IgD-negative memory B cell (primary cell): ENCODE measurements around the gene LAPTM5. TPM values are rescaled to one million over a fixed set of nuclear protein-coding genes. Genes with fewer than 3 reads are reported as not detected.

Experiments used
- H3K27ac Mint-ChIP-seq, 3 donors: one replicate each; pipeline ENCODE4 v1.8.0; 2020 to 2022; ENCODE audit warnings: mild to moderate bottlenecking in 3 of 3, mixed read lengths in 3 of 3, moderate library complexity in 1 of 3
- H3K27me3 Mint-ChIP-seq: one replicate; pipeline ENCODE4 v1.8.0; 2021; ENCODE audit warnings: mixed read lengths
- H3K36me3 Mint-ChIP-seq: one replicate; pipeline ENCODE4 v1.8.0; 2020; ENCODE audit warnings: mild to moderate bottlenecking, mixed read lengths
- H3K4me1 Mint-ChIP-seq, 3 donors: one replicate each; pipeline ENCODE4 v1.8.0; 2020 to 2022; ENCODE audit warnings: mixed read lengths in 3 of 3, mild to moderate bottlenecking in 1 of 3
- H3K4me3 Mint-ChIP-seq, 4 donors: one replicate each; pipeline ENCODE4 v1.8.0; 2020 to 2022; ENCODE audit warnings: mild to moderate bottlenecking in 4 of 4, mixed read lengths in 4 of 4, moderate library complexity in 3 of 4
- H3K9me3 Mint-ChIP-seq, 3 donors: one replicate each; pipeline ENCODE4 v1.8.0; 2020 to 2021; ENCODE audit warnings: mixed read lengths in 3 of 3, mild to moderate bottlenecking in 1 of 3
- polyA plus RNA-seq: library from polyadenylated mRNA; unstranded; fragments of 300-500 nt; fragmentation: Illumina TruSeq; gene quantifications from one replicate; pipeline ENCODE4 v1.2.3, GENCODE V29; 2021

The LAPTM5 gene
- polyA plus RNA-seq, 1 donor from 2014 or later = 1,002 TPM

DNA sequence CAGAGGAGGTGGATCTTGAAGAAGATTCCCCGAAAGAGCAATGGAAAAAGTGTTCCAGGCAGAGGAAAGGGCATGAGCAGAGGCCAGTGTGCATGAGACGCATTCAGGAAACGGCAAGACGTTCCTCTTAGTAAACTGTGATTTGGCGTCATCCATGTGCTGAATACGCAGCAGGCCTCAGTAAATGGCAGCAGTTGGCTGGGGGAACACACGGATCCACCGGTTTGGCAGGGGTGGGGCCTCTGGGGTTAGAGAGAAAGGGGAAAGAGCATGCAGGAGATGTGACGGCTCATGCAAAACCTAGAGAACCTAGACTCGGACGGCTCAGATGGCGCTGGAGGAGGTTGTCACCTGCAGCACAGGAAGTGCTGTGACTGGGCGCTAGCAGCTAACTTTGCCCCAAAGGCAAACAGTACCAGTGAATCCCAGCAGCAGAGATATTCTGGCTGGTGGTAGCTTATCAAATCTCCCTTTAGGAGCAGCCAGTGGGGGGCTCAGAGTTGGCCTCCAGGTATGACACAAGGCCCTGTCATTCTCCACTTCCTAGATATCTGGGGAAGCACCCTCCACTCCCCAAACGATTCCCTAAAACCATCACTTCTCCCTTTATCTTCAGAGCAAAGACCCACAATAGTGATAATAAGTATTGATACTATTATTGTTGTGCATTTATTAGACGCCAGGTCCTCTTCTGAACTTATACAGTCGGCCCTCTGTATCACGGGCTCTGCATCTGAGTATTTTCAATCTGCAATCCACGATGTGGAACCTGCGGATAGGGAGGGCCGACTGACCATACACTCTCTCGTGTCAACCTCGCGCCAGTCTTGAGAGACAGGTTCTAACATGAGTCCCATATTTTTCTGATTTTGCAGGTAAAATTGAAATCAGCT is 7.6 kb downstream of the LAPTM5 start:
- Mint-ChIP-seq H3K27me3 (no peaks in the 10 kb centered on the region), H3K9me3 (no peaks in the 10 kb centered on the region), H3K36me3 (peaks cover 19% of the 10 kb centered on the region), H3K27ac (peak overlapping the region; percentile 92 to 99 (median 97)), H3K4me1 (peaks cover 58 to 84% (median 82%) of the 10 kb centered on the region in 3 donors), H3K4me3 (peak overlapping the region; percentile 91 to 100 (median 96))

DNA sequence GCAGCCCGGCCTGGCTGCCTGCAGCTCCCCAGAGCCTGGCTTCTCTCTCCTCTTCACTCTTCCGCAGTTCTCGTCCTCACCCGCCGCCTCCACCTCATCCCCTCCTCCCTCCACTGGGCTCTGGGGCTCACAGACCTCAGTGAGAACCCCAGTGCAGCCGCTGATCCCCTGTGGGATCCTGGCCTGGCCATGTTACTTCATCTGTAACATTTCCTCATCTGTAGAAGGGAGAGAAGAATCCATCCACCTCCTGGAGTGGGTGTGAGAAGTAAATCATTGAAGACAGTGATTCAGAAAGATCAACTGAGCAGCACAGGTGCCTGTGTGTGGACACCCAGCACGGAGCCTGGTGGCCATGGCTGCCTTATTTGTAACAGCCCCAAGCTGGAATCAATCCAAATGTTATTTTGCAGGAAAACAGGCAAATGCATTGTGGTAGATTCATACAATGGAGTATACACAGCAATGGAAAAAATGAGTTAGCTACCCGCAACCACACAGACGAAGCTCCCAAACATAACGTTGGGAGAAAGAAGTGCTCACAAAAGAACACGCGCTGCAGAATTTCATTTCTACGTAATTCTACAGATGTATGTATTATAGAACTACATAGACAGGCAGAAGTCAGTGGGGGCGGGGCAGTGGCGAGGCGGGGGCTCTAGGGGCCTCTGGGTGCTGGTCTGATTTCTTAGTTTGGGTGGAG is 8.7 kb downstream of the LAPTM5 start:
- Mint-ChIP-seq H3K9me3 (no peaks in the 10 kb centered on the region), H3K4me3 (peak overlapping the region; percentile 91 to 100 (median 96)), H3K27me3 (no peaks in the 10 kb centered on the region), H3K36me3 (peaks cover 19% of the 10 kb centered on the region), H3K4me1 (peaks cover 64 to 90% (median 88%) of the 10 kb centered on the region in 3 donors), H3K27ac (peak overlapping the region; percentile 92 to 98 (median 97))

DNA sequence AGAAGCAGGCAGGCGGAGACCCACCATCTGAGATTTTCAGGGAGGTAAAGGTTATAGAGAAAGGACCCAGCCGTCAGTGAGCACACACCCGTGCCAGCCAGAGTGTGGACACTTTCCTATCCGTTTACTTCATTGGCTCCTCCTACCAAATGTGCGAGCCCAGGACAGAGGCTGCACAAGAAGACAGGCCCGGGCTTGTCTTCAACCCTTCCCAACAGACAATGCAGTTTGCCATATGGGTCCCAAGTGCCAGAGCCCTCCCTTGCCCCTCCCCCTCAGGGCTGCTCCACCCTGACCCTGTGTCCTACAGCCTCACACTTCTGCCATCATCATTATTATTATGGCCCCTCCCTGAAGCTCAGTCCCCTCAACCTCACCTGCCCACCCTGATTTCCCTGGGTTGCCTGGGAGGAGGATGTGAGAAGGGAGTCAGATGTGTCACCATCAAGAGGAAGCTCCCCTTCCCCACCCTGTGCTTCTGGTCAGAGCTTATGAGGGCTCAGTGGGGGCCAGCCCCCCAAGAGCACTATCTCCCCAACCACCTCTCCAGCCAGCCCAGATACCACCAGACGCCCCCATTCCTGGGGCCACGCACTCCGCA is 9.4 kb downstream of the LAPTM5 start:
- H3K27ac Mint-ChIP-seq = peak overlapping the region; percentile 92 to 98 (median 97)
- peak overlapping the region; percentile 91 to 100 (median 96) for H3K4me3 Mint-ChIP-seq
- H3K27me3 Mint-ChIP-seq = no peaks in the 10 kb centered on the region
- peaks cover 65 to 89% (median 89%) of the 10 kb centered on the region in 3 donors for H3K4me1 Mint-ChIP-seq
- no peaks in the 10 kb centered on the region for H3K9me3 Mint-ChIP-seq
- peaks cover 21% of the 10 kb centered on the region for H3K36me3 Mint-ChIP-seq

DNA sequence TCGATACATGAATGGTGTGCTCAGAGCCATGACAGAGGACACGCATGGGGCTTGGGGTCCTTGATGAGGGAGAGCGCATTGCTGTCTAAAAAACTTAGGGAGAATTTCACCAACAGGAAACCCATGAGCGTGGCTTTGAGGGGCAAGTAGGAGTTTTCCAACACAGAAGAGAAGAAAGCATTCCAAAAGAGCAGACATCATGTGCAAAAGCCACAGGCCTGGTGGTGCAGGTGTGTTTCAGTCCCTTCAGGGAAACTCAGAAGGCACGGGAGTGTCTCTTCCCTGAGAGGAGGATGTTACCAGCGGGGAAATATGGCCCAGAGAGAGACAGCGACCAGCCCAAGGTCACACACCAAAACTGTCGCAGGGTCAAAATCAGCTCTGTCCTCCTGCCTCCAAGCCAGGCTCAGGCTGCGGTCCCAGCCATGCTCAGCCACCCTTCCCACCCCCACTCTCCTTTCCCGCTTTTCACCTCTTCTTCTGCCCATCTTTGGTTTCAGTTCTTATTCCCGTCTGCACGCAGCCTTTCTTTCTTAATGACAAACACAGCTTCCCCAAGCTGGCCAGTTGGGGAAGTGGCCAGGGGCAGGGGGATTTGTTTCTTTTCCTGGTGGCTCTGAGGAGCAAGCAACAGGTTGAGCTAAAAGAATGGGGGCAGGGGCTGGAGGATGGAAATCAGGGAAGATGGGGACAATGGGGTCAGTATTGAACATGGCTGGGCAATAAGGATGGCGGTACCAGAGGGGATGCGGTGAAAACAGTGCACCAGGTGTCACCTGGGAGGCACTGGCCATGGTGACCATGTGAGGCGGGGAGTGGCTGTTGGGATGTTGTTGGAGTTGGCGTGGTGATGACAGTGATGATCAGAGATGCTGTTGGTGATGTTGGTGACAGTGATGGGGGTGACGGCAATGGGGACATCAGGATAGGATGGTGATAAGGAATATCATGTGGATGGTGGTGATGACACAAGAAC is 10.3 kb downstream of the LAPTM5 start:
- peaks cover 19% of the 10 kb centered on the region for H3K36me3 Mint-ChIP-seq
- no peaks in the 10 kb centered on the region for H3K27me3 Mint-ChIP-seq
- no peaks in the 10 kb centered on the region for H3K9me3 Mint-ChIP-seq
- peak overlapping the region; percentile 92 to 98 (median 97) for H3K27ac Mint-ChIP-seq
- peaks cover 66 to 91% (median 90%) of the 10 kb centered on the region in 3 donors for H3K4me1 Mint-ChIP-seq
- H3K4me3 Mint-ChIP-seq = peak overlapping the region; percentile 91 to 100 (median 96)

GRCh38 chr1:30746212-30747032 is 11.2 kb downstream of the LAPTM5 start:
- H3K4me3 Mint-ChIP-seq = peak overlapping the region; percentile 75 to 100 (median 93)
- H3K27me3 Mint-ChIP-seq = no peaks in the 10 kb centered on the region
- peak overlapping the region; percentile 92 to 98 (median 97) for H3K27ac Mint-ChIP-seq
- H3K36me3 Mint-ChIP-seq = peaks cover 20% of the 10 kb centered on the region
- peaks cover 71 to 92% (median 89%) of the 10 kb centered on the region in 3 donors for H3K4me1 Mint-ChIP-seq
- no peaks in the 10 kb centered on the region for H3K9me3 Mint-ChIP-seq

- no peaks in the 10 kb centered on the region for H3K9me3 Mint-ChIP-seq
- H3K27me3 Mint-ChIP-seq = no peaks in the 10 kb centered on the region
- peak overlapping the region; percentile 92 to 98 (median 97) for H3K27ac Mint-ChIP-seq
- H3K4me1 Mint-ChIP-seq = peaks cover 73 to 94% (median 89%) of the 10 kb centered on the region in 3 donors
- H3K36me3 Mint-ChIP-seq = peaks cover 26% of the 10 kb centered on the region
- H3K4me3 Mint-ChIP-seq = peak overlapping the region; percentile 75 to 91 (median 89)
Measured at GRCh38 chr1:30745834-30746208, 11.8 kb downstream of the LAPTM5 start.

DNA sequence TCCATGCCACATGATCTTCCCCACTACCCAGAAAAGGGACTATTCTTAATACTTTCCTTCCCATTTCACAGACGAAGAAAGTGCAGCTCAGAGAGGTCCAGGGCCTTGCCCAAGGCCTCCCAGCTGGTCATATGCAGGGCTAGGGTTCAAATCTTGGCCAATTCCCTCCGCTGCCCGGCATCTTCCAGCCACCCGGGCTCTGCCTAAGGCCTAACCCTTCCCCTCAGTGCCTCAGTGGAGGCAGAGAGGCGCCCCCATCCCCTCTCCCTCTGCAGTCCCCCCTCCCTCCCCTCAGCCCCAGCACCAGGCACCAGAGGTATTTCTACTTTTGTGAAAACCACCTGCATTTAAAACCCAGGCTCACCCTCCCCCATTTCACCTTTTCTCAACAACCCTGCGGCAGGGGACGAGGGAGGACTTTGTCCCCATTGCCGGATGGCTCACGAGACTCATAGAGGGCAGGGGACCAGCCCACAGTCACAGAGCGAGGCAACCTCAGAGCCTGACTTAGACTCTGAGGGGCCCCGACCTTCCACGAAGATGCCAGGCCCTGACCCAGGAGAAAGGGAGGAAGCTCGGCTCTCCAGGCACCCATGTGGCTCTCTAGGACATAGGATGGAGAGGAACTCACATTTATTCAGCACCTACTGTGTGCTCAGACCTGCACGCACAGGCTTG is 12.3 kb downstream of the LAPTM5 start:
- Mint-ChIP-seq H3K4me1 (peaks cover 73 to 93% (median 88%) of the 10 kb centered on the region in 3 donors), H3K36me3 (peaks cover 26% of the 10 kb centered on the region), H3K9me3 (no peaks in the 10 kb centered on the region), H3K4me3 (peak overlapping the region; percentile 75 to 91 (median 89)), H3K27ac (peak overlapping the region; percentile 92 to 98 (median 97)), H3K27me3 (no peaks in the 10 kb centered on the region)

- H3K4me1 Mint-ChIP-seq = peaks cover 62 to 91% (median 79%) of the 10 kb centered on the region in 3 donors
- H3K9me3 Mint-ChIP-seq = no peaks in the 10 kb centered on the region
- H3K27ac Mint-ChIP-seq = peak overlapping the region; percentile 92 to 98 (median 97)
- H3K36me3 Mint-ChIP-seq = peaks cover 26% of the 10 kb centered on the region
- no peaks in the 10 kb centered on the region for H3K27me3 Mint-ChIP-seq
- peak overlapping the region; percentile 74 to 91 (median 89) for H3K4me3 Mint-ChIP-seq
Measured at GRCh38 chr1:30744060-30744756, 13.4 kb downstream of the LAPTM5 start.

DNA sequence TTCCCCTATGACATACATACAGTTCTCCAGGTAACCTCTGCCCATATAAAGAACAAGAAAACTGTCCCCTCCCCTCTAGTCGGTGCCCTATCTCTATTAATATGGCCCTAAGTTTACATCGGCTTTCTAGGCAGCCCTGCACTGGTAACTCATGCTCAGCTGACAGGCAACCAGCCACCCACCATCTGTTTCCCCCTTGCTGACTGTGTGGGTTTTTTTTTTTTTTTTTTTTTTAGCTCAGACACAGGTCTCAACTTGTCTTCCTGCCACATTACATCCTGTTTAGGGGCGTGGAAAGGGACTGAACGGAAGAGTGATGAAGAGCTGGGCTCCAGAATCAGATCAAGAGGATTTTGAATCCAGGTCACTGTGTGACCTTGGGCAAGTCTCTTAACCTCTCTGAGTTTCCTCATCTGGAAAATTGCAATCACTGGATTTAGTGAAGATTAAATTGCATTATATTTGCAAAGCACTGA is 14.0 kb downstream of the LAPTM5 start:
- H3K9me3 Mint-ChIP-seq = no peaks in the 10 kb centered on the region
- peaks cover 25% of the 10 kb centered on the region for H3K36me3 Mint-ChIP-seq

DNA sequence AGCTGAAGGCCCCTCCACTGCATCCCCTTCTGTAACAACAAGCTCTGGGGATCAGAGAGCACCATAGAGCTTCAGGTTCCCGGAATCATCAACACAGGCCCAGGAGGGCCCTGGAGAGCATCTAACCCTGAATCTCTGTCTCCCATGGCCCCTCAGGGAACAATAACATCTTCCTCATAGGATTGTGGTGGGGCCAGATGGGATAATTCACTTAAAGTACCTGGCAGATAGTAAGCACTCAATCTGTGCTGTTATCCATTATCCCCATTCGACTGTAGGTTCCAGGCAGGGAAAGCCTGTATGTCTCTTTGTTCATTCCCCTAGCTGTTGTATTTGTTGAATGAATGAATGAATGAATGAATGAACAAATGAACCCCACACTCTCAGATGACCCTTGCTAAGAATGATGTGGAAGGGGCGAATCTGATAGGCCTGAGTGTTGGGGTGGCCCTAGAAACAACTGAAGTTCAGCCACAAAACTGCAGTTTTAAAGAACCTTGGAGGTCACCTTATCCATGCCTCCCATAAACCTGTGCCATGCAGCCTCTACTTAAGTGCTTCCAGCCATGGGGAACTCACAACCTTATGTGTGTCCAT is 14.5 kb downstream of the LAPTM5 start:
- Mint-ChIP-seq H3K4me3 (peak overlapping the region; percentile 74 to 91 (median 89)), H3K27ac (peak overlapping the region; percentile 92 to 98 (median 97)), H3K36me3 (peaks cover 27% of the 10 kb centered on the region), H3K4me1 (peaks cover 59 to 88% (median 69%) of the 10 kb centered on the region in 3 donors), H3K27me3 (no peaks in the 10 kb centered on the region), H3K9me3 (no peaks in the 10 kb centered on the region)

More for the DNA sequence above, 14.0 kb downstream of the LAPTM5 start:
- H3K27ac Mint-ChIP-seq = peak overlapping the region; percentile 92 to 98 (median 97)
- H3K4me3 Mint-ChIP-seq = peak overlapping the region; percentile 74 to 91 (median 89)
- peaks cover 59 to 90% (median 74%) of the 10 kb centered on the region in 3 donors for H3K4me1 Mint-ChIP-seq
- no peaks in the 10 kb centered on the region for H3K27me3 Mint-ChIP-seq

DNA sequence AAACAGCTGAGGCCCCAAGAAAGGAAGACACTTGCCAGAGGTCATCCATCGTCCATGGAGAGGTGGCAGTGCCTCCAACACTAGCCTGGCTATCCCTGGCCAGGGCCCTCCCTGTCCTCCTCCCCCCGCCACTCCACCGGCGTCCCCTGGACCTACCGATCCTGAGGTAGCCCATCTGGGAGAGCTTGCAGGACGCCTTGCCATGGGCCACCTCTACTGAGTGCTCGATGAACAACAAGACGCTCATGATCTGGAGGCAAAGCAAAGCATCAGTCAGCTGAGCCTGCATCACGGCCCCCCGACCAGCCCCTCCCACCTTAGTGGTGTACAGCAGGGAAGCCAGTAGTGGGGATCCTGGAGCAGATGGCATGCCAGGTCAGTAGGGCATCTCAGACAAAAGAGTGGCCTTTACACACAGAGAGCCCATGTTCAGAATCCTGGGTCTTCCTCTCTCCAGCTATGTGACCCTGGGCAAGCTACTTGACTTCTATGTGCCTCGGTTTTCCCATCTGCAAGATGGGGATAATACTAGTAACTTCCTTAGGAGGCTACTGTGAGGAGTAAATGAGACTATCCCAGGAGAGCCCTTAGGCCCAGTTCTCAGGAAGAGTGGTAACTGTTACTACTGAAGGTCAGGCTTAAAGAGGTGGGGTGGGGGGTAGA is 15.1 kb downstream of the LAPTM5 start:
- peaks cover 54 to 85% (median 63%) of the 10 kb centered on the region in 3 donors for H3K4me1 Mint-ChIP-seq
- no peaks in the 10 kb centered on the region for H3K27me3 Mint-ChIP-seq
- peak overlapping the region; percentile 89 to 98 (median 92) for H3K27ac Mint-ChIP-seq
- H3K4me3 Mint-ChIP-seq = peak overlapping the region in 3 of 4 donors; percentile 76 to 91 (median 91)
- H3K9me3 Mint-ChIP-seq = no peaks in the 10 kb centered on the region
- H3K36me3 Mint-ChIP-seq = peaks cover 24% of the 10 kb centered on the region
